GM21381 (cell line): ENCODE results near the gene TACR1.

Source experiments
- ATAC-seq: cut with Tn5 transposase; IDR thresholded peaks from one replicate; pipeline ENCODE4 v1.9.1; 2021; ENCODE audit warnings: mild to moderate bottlenecking, moderate library complexity; ENCODE audit not compliant: unreplicated experiment

Gene TACR1

DNA sequence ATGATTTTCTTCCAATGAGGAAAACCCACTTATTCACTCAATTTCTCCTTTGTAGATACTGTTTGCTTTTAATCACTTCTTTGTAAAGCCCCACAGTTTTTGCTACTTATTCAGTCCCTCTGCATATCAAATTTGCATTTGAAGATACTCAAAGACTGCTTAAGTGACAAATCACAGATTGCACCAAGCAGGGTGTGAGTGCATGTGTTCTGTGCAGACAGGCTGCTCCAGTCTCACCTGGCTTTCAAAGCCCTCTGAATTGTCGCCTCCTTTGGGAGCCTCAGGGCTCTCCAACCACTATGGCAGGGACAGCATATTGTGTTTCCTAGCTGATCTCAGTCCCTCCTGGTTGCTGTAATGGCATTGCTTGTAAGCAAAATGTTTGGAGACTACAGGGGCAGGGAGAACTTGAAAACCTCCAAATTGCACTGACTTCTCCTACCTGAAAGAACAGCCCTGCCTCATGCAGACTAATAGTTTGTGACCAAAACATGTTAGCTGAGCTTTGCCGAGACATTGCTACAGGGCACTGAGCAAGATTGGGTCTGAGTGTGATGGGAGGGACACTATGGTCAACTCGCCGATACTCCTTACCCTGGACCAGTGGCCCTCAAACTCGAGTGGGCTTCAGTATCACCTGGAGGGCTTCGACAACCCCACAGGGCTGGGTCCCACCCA, 144.0 kb downstream of the TACR1 start:
- no peak for ATAC-seq

DNA sequence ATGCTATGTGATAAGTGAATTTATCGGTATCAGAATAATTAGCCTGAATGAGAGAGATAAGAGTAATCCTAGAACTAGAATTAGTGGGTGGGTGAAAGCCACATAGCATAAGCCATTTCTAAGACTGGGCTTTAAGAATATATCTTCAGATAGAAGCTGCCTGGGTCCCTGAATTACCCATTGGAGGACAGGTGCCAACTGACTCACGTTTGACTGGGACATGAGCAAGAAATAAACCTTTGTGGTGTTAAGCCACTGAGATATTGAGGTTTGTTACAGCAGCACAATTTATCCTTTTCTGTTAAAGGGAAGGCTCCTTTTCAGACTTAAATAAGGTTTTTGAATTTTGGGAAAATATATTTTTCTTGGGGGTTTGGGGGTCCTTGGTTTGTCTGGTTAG, 145.0 kb downstream of the TACR1 start:
- ATAC-seq: no peak

DNA sequence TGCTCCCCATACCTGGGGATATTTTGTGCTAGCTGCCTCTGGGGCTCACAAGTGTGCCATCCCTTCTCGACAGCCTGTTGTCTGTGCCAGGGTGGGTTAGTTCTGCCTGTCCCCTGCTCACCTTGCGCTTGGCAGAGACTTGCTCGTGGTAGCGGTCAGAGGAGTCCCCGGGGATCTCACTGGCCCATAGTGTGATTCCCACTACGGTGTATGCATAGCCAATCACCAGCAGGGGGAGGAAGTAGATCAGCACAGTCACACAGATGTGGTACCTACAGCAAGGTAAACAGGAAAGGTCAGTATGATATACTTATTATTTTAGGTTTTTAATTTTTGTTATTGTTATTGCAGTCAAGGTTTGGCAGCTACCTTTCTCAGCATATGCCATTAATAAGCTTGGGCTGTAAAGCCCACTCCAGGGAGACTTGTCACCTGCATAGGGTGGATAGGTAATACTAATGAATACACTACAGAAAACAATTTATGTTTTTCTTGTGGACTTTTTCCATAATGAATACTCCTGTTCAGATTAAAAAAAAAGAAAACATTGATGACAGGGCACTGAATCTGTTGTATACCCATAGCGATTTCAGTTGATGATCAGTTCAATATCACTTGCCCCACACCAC, 145.7 kb downstream of the TACR1 start:
- peak; percentile 86 for ATAC-seq

DNA sequence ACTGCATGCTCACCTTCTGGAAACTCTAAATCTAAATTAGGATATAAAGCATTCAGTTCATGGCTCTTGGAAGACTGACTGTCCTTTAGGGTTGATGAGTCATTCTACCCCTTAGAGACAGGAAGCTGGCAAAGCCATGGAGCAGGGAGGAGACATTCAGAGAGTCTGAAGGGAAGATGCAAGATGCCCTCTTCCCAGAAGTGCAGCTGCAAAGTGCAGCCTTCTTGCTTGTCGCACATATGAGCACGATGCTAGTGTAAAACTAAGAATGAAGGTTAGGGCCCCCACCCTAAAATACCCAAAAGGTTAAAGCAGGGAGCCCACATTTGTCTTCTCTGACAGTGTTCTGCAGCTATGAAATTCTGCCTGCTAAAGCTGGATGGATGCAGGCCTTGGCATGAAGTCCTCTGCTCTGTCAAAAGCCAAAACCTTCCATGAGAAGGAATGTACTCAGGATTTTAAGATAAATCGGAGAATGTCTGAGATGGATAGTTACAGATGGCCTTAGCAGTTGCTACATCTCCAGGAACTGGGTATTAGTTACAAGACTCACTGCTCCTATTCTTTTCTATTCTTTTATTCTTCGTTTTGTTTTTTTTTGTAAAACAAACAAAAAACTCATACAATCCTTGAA, 151.2 kb downstream of the TACR1 start:
- ATAC-seq: no peak

DNA sequence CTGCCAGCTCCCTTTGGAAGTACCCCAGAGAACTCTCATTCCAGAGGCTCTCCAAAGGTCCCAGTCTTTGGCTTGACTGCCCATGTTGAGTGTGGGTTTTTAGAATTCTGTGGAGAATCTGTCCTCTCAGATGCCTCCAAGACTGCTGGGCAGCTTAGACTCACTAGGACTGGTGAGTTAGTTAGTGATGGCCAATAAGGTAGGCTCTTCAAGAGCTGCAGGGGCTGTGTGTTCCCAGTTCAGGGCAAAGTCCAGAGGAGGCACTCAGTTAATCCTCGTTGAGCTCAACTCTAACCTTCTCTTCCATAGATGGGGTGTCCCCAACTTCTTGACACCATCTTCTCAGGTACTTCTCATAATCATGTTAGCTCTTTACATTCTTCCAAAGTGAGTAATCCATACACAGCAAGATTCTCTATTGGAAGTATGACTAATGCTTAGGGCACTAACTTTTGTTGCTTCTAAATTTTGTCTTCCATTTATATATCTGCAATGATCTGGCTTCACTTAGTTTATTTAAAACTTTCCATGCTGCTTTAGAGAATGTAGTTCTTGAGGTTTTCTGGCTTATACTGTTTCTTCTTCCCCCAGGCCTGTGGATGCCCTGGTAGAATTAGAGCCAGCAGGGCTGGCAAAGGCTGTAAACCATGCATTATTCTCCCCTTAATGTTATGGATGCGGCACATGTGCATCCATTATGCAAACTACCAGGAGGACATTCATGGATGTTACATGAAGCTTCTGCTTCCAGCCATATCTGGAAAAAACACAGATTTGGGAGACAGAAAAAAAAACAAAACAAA, 151.9 kb downstream of the TACR1 start:
- ATAC-seq: no peak

DNA sequence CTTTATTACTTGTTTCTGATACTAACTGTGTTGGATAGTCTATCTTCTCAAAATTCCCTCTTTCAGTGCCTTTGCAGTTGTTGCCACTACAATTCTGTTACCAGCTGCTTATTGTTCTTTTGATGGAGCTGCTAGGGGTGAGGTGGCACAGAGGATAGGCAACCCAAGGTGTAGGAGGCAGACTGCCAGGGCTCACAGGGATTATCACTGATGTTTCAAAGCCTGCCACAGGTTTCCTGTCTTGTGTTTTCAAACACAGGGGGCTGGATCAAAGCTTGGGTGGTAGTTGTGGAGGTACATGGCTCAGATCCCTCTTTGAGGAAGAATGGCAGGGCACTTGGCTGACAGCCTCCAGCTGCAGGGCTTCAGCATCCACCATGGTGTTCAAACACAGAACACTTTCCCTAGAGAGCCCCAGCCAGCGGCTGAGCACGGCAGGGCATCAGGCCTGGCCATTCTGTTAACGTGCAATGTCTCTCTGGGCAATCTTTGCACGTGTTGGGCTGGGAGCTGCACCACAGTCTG, 153.7 kb downstream of the TACR1 start:
- ATAC-seq: no peak

DNA sequence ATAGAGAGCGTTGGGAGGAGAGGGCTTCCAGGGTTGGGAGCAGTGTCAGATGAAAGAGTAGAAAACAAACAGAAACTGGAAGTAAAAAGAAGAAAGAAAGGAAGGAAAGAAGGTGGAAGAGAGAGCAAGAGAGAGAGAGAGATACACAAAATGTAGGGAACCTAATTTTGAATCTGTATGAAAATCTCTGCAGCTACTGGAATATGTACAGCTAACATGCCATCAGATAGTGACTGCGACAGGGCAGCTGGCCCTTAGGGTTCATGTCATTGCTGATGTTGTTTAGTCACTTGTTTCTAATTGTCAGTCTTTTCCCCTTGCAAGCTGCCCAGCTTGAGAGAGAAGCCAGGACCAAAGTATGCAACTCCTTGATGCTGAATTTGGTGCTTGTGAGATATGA, 155.0 kb downstream of the TACR1 start:
- ATAC-seq: no peak

DNA sequence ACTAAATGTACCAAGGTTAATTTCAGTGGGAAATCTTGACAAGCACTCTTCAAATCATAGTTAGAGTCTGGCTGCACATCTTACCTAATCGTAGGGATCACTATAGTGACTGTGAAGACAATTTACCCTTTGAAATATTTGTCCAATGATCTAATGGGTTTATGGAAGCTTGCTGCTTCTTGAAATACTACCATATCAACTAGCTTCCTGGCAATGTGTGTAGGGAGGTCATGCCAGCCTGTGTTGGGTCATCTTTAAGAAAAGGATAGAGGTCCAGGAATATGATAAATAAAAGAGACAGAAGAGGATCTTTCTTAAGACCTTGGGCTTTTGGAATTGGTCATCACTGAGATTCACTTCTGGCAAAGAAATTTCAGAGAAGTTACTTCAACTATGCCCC, 156.5 kb downstream of the TACR1 start:
- ATAC-seq: no peak

DNA sequence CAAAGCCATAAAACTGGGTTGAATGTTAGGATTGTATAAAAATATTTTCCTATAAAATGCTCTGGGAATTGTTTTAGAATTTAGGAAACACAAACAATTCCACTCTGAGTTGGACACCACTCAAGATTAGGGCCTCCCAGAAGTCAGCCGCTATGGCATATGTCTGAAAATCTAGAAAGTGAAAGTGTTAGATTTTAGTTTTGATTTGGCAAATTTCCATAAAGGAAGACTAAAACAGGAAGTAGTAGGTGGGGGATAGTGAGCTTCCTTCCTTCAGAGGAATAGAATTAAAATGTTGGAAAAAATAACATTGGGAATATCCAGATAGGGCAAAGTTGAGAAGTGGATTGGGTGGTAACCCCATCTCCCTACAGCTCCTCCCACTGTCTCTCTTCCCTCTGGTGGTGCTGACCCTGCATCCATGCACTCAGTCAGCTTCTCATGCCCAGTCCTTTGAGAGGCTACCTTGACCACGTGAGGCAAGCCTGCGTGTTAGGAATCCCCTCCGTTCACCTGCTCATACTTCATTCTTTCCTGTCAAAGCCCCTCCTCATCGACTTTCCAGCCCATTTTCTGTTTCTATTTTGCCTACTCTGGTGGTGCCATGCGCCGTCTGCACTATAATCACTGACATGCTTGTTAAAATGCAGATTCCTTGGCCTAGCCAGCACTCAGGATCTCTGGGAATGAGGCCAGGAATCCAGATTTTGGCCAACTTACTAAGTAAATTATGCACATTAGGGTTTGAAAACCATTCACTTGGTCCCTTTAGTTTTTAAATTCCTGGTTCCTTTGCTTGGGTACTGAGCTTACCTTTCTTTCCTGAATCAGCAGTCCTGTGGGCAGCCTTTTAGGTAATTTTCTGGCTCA, 157.4 kb downstream of the TACR1 start:
- no peak for ATAC-seq

DNA sequence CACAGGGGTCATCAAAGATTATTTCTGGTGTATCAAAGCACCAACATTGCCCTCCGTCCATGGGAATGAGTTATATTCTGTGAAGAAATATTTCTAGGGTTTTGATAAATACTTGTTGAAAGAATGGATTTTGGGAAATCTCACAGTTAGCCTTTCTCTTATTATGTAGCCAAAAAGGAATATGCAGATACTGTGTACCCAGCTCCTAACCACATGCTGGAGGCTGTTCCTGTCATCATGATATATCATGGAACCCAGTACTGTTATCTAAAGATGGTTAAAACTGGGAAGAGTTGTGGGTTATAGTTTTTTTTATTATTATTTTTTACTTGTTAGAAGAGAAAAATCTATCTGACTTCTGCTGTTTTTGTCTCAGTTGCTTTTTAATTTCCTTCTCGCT, 158.1 kb downstream of the TACR1 start:
- no peak for ATAC-seq

DNA sequence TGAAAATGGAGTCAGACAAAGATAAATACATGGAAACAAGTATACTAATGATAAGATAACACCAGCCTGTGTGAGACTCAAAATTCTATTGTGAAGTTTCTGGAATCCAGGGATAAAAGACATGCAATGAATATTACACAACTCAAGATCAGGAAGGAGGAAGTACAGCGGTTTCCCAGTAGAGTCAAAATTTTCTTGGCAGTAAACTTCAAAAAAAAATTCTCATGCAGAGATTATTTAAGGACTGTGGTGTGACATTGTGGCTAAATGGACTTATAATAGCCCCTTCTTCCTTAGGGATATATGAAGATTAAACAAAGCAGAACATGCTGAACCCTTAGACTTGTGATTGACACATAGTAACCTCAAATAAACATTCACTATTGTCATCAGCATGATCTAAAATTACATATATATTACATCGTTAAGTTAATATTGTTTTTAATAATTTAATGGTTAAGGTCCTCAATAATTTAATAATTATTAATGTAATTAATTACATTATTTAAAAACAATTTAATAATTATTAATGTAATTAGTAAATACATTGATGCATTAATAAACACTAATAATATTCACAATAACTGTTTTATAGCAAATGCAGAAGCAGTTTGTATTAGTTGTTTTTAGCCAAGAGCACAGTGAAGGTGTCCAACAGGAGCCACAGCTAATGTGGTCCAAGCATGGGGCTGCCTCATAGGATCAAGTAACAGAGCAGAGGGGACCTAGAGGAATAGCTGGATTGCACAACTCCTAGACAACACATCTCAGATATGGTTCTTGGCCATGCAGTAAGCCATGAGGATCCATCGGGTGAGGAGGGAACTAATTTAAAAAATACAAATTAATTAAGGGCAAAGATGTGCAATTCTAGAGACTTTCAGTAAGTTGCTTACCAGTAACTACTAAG, 163.6 kb downstream of the TACR1 start:
- no peak for ATAC-seq

DNA sequence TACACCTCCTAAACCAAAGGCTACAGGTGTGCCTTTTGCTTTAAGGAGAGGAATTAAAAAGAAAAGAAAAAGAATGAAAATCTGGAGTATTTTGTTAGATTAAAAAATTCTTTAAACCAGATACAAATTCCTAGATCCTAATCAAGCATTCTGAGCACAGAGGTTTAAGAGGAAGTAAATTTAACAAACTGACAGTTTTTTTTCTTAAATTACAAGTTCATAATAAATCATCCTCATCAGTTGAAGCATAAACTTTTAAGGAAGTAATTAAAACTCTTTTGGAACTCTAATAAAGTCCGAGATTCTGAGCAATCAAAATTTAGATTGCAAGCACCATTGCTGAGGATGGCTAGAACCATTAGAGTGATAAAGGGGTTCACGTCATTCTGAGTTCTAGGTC, 165.8 kb downstream of the TACR1 start:
- no peak for ATAC-seq

DNA sequence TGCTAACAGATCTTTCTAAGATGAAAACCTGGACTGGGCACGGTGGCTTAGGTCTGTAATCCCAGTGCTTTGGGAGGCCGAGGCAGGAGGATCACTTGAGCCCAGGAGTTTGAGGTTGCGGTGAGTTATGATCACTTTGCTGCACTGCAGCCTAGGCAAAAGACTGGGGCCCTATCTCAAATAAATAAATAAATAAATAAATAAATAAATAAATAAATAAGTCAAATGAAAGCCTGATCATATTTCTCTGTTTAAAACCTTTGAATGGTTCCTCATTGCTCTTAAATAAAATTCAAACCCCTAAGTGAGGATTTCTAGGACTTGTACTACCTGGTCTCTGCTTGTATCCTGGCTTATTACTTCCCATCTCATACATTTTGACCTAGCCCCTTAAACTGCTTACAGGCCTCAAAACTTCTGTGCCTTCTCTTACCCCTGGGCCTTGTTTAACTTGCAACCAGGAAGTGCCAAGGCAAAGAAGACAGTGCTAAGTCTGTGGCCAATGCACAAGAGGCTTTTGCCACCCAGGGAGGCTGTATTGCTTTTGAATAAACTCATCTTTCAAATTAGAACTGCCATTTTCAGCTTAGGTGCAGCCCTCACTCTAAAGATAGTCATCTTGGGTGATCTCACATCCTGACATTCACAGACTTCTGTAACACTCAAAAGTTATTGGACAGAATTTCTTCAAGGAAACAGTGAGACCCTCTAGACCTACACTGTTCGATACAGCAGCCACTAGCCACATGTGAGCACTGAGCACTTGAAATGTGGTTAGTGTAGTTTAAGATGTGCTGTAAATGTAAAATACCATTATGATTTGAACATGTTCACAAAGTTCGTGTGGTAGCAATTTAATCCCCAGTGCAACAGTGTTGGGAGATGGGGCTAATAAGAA, 167.2 kb downstream of the TACR1 start:
- no peak for ATAC-seq

DNA sequence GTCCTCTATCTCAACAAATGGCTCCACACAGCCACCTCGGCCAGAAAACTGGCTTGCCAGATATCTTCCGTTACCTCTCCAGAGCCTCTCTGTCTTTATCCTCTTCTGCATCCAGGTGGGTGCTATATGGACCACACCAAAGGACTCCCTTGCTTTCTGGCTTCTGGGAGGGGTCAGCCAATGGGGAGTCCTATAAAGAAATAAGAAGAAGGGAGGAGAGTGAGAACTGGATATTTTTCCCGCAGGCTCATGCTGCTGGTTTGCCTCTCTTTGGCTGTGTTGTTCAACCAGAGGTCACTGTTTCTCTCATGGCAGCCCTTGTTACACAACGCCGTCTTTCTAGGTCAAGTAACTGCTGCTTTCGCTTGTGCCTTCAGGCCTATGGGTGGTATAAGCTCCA, 168.1 kb downstream of the TACR1 start:
- ATAC-seq: no peak

DNA sequence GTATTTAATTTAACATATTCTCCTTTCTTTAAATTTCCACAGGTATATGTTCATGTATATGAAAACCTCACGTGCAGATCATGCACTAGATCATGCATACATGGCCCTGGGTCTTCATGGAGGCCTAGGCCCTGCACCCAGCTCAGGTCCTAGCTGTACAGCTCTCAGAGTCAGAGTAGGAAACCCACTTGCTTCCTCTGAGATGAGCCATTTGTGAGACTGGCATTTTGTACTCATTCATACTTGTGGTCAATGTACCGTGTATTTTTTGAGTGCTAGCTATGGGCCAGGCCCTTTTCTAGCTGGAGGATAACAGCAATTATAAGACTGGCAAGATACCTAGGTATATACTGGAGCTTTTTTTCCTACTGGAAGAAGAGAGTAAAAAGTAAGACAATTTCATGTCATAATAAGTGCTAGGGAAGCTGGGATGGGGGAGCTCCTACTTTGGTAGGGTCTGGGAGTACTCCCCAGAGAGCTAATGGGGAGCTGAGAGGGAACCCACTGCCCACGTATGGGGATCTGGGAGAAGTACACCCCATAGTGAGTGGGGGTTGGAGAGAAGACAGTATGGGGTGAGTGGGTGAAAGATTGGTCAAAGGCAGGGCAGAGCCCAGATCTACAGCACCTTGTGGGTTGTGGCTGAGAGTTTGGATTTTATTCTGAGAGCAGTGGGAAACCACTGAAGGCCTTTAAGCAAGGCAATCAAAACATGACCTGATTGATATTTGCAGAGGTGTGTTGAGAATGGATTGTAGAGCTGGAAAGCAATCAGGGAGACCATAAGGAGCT, 168.9 kb downstream of the TACR1 start:
- ATAC-seq: no peak

DNA sequence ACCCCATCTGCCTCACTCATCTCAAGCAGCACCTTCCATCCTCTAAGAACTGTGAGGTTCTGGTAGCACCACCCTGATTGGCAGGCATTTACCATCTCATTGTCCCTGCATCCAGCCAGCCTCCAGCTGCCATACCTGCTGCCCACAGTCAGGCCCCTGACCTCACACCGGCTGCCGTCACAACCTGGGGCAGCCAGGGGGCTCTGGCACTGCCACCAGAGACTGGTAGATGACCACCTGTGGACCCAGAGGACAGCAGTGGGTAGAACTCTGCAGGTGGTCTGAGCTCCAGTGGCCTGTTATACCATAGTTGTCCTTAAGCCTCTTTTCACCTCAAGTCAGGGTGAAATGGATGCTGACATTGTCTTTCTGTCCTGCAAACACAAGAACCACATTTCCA, 171.4 kb downstream of the TACR1 start:
- ATAC-seq: no peak

DNA sequence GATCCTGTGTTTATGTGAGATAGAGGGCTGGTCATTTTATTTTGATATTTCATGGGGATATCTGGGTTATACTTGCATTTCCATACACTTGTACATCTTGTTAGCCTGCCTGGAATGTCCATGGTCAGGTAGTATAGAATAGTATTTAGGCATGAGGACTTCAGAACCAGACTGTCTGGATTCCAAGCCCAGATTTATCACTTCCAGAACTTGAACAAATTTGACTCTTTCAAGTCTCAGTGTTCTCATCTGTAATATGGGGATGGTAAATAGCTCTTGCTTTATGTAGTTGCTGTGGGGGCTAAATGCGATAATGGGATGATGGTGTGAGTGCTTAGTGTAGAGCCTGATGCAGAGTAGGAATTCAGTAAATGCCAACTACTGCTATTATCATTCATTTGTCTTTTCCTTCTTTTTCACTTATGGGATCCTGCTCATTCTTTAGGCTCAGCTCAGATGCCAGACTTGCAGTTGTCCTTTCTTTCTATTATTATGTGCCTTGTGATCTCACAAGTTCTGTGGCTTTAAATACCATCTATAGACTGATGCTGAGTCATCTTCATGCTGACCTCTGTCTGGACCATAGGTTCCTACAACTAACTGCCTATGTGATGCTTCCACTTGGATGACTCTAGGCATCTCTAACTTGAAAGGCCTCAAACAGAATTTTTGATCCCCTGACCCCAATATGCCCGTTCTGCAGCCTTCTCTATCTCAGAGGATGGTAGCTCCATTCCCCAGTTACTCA, 173.5 kb downstream of the TACR1 start:
- no peak for ATAC-seq
